ENCODE results near the gene LRRC23. TPM values are rescaled to one million over a fixed set of nuclear protein-coding genes. Genes with fewer than 3 reads are reported as not detected.
A peak's percentile ranks its signal among the peaks of the same experiment; 100 is the strongest.

The LRRC23 gene
- total and polyA plus RNA-seq, 2 of the 4 experiments (the other 2 are of a cell fraction): 11.1 to 11.4 TPM

DNA sequence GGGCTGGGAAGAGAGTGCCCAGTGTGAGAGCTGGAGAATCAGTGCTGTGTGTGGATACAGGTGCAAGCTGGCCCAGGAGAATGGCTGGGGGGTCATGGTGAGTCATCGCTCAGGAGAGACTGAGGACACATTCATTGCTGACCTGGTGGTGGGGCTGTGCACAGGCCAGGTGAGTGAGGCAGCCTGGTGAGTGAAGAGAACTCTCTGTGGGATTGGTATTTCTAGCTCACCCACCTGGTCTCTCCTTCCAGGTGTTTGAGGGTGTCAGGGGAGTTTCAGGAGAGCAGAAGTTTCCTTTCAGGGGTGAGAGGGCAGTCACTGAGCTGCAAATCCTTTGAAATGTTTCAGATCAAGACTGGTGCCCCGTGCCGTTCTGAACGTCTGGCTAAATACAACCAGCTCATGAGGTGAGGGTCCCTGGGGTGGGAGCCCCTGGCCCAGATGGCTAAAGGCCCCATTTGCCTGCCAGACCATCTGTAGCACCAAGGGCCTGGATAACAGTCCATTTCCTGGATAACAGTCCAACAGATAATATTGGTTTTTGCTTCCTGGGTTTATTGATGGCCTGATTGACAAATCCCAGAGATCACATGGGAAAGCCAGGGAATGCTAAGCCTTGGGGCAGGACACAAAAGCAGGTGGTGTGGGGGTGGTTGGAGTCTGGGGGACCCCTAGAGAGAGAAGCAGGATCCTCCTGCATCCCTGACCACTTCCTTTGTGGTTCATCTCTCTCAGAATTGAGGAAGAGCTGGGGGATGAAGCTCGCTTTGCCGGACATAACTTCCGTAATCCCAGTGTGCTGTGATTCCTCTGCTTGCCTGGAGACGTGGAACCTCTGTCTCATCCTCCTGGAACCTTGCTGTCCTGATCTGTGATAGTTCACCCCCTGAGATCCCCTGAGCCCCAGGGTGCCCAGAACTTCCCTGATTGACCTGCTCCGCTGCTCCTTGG, 17.6 kb downstream of the LRRC23 start:
- Histone ChIP-seq H3K36me3 (ENCODE audit: control insufficient read depth, insufficient read depth, low read length) (peaks cover 41% of the 10 kb centered on the region), H3K56ac (ENCODE audit: extremely low read depth, insufficient read depth, low read length) (no peak overlapping the region)
- TF ChIP-seq, protein P1, sequence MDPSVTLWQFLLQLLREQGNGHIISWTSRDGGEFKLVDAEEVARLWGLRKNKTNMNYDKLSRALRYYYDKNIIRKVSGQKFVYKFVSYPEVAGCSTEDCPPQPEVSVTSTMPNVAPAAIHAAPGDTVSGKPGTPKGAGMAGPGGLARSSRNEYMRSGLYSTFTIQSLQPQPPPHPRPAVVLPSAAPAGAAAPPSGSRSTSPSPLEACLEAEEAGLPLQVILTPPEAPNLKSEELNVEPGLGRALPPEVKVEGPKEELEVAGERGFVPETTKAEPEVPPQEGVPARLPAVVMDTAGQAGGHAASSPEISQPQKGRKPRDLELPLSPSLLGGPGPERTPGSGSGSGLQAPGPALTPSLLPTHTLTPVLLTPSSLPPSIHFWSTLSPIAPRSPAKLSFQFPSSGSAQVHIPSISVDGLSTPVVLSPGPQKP (IDR thresholded peaks at IDR 0.05; ENCODE audit: borderline replicate concordance, low read depth, low read length): no peak
- no peak for TF ChIP-seq CHD1 (IDR thresholded peaks at IDR 0.05; ENCODE audit: low read depth, low read length)
- no peak for TF ChIP-seq MXI1 (IDR thresholded peaks at IDR 0.05; ENCODE audit: borderline replicate concordance, low read depth, low read length)
- no peak for TF ChIP-seq POLR2A (IDR thresholded peaks at IDR 0.05; ENCODE audit: low read depth, low read length)
- no peak for TF ChIP-seq RFX5 (IDR thresholded peaks at IDR 0.05; ENCODE audit: low read depth, low read length)
- TF ChIP-seq BHLHE40 (IDR thresholded peaks at IDR 0.05; ENCODE audit: low read depth, low read length): no peak
- no peak for TF ChIP-seq RAD21 (IDR thresholded peaks at IDR 0.05; ENCODE audit: low read length)
- TF ChIP-seq, protein P2, sequence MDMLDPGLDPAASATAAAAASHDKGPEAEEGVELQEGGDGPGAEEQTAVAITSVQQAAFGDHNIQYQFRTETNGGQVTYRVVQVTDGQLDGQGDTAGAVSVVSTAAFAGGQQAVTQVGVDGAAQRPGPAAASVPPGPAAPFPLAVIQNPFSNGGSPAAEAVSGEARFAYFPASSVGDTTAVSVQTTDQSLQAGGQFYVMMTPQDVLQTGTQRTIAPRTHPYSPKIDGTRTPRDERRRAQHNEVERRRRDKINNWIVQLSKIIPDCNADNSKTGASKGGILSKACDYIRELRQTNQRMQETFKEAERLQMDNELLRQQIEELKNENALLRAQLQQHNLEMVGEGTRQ (IDR thresholded peaks at IDR 0.05; ENCODE audit: low read depth, low read length): no peak
- no peak for TF ChIP-seq FOS (IDR thresholded peaks at IDR 0.05; ENCODE audit: low read depth, low read length)
- TF ChIP-seq, protein P3, sequence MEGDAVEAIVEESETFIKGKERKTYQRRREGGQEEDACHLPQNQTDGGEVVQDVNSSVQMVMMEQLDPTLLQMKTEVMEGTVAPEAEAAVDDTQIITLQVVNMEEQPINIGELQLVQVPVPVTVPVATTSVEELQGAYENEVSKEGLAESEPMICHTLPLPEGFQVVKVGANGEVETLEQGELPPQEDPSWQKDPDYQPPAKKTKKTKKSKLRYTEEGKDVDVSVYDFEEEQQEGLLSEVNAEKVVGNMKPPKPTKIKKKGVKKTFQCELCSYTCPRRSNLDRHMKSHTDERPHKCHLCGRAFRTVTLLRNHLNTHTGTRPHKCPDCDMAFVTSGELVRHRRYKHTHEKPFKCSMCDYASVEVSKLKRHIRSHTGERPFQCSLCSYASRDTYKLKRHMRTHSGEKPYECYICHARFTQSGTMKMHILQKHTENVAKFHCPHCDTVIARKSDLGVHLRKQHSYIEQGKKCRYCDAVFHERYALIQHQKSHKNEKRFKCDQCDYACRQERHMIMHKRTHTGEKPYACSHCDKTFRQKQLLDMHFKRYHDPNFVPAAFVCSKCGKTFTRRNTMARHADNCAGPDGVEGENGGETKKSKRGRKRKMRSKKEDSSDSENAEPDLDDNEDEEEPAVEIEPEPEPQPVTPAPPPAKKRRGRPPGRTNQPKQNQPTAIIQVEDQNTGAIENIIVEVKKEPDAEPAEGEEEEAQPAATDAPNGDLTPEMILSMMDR (conservative IDR thresholded peaks at IDR 0.05; ENCODE audit: low read depth, low read length): no peak
- TF ChIP-seq SMC3 (IDR thresholded peaks at IDR 0.05; ENCODE audit: low read depth, low read length): no peak
- no peak for TF ChIP-seq CEBPB (IDR thresholded peaks at IDR 0.05; ENCODE audit: low read depth, low read length)
- no peak for TF ChIP-seq RCOR1 (IDR thresholded peaks at IDR 0.05; ENCODE audit: insufficient replicate concordance, low read length)
- TF ChIP-seq NFE2L2 (IDR thresholded peaks at IDR 0.05; ENCODE audit: low read depth, low read length): no peak

More for the DNA sequence above, 17.6 kb downstream of the LRRC23 start:
- H3K9me3 ChIP-seq (ENCODE audit: control insufficient read depth, insufficient read depth, low read length): no peaks in the 10 kb centered on the region
- H2AK5ac ChIP-seq (ENCODE audit: low read depth, low read length): no peak overlapping the region
- H2BK120ac ChIP-seq (ENCODE audit: low read depth, low read length): no peak overlapping the region
- H4K8ac ChIP-seq (ENCODE audit: low read depth in 2 of 2, low read length in 2 of 2): no peak overlapping the region
- no peak overlapping the region for H3K18ac ChIP-seq (ENCODE audit: low read depth, low read length)
- H2BK15ac ChIP-seq (ENCODE audit: low read depth, low read length): no peak overlapping the region
- intact Hi-C loops (cut with micrococcal nuclease): no loop called here
- H3K9ac ChIP-seq (ENCODE audit: low read depth, low read length): no peak overlapping the region
- no peak for DNase-seq
- WGBS, 2 experiments (ENCODE audit: extremely low coverage in 2 of 2, insufficient read length in 1 of 2): 90% methylated on average over 4 of the region's 9 CpGs; no CpG with 5 or more reads in 1 of the 2 experiments
- peak overlapping the region; percentile 66 for H2AK9ac ChIP-seq (replicated peaks; ENCODE audit: low read depth, low read length, poor library complexity)
- dilution Hi-C loops (cut with HindIII; ENCODE audit: low sequenced_read_pairs, unreplicated experiment): no loop called here
- ATAC-seq (ENCODE audit: low read depth): no peak
- no peak overlapping the region for H2AFZ ChIP-seq (replicated peaks; ENCODE audit: low read length, poor library complexity)
- H3K4me3 ChIP-seq (ENCODE audit: insufficient read depth, low read depth, low read length): no peak overlapping the region
- H2BK20ac ChIP-seq (ENCODE audit: low read depth, low read length): no peak overlapping the region
- H3K14ac ChIP-seq (replicated peaks; ENCODE audit: low read depth, low read length): no peak overlapping the region
- peaks cover 22 to 31% of the 10 kb centered on the region in 2 experiments; a peak in 3 of 4 replicates for H3K79me1 ChIP-seq (ENCODE audit: low read depth in 1 of 2, low read length in 2 of 2)
- ChIA-PET POLR2A (ENCODE audit: unreplicated experiment) (no interaction called here), CTCF (interaction anchor here (1.1 kb wide), 1 partner anchor 10 kb away, joined by 3 read pairs; no protein-coding TSS in a partner anchor)
- peaks cover 6% of the 10 kb centered on the region; the same call in 1 of the 2 replicates for H3K9me1 ChIP-seq (ENCODE audit: insufficient read depth, low read length)
- in situ Hi-C loops (cut with MboI; ENCODE audit: low sequenced_read_pairs): no loop called here
- no peak overlapping the region for H3K27ac ChIP-seq (ENCODE audit: insufficient read depth, low read length)
- H4K91ac ChIP-seq (ENCODE audit: insufficient read depth, low read depth, low read length): no peak overlapping the region
- H3K4me1 ChIP-seq (ENCODE audit: control insufficient read depth, insufficient read depth, low read length): peaks cover 22% of the 10 kb centered on the region
- no TSS peak for BruUV-seq (replicated peaks)
- H3K27me3 ChIP-seq (ENCODE audit: control insufficient read depth, insufficient read depth, low read length): no peaks in the 10 kb centered on the region
- no peak overlapping the region for H3K4ac ChIP-seq (ENCODE audit: low read depth, low read length)
- H2BK5ac ChIP-seq (ENCODE audit: low read depth, low read length, poor library complexity, severe bottlenecking): no peak overlapping the region
- H3K23ac ChIP-seq (ENCODE audit: low read depth, low read length): no peak overlapping the region
- no peaks in the 10 kb centered on the region; the same call in 1 of the 2 replicates for H4K20me1 ChIP-seq (ENCODE audit: insufficient read depth, low read length)
- no peak overlapping the region for H3K4me2 ChIP-seq (ENCODE audit: low read depth, low read length)
- no peak overlapping the region for H4K5ac ChIP-seq (ENCODE audit: low read depth, low read length)
